ENCODE data around the gene DDX46.

DDX46 gene

GRCh38 chr5:134857401-134857800 is 98.8 kb downstream of the DDX46 start:
- H3K27ac ChIP-seq: no peak overlapping the region
- H3K4me1 ChIP-seq (ENCODE audit: low read depth, poor library complexity, severe bottlenecking): no peaks in the 10 kb centered on the region
- no peak overlapping the region for H2AFZ ChIP-seq (ENCODE audit: low read depth)
- H3K27me3 ChIP-seq (ENCODE audit: insufficient read depth, low read depth): no peaks in the 10 kb centered on the region
- H3K9ac ChIP-seq: no peak overlapping the region
- no peak for TF ChIP-seq CTCF (conservative IDR thresholded peaks at IDR 0.05; ENCODE audit: low read depth, low read length)
- peaks cover 5% of the 10 kb centered on the region; the same call in 1 of the 2 replicates for H3K36me3 ChIP-seq (ENCODE audit: insufficient read depth)
- H3K4me3 ChIP-seq (IDR thresholded peaks at IDR 0.05; ENCODE audit: insufficient read depth, low read depth, low read length): no peak overlapping the region
- no peak overlapping the region for H3K4me2 ChIP-seq
- H3K79me2 ChIP-seq (ENCODE audit: insufficient read depth, low read depth): peaks cover 4% of the 10 kb centered on the region; the same call in 1 of the 2 replicates
- H4K20me1 ChIP-seq (ENCODE audit: insufficient read depth): no peaks in the 10 kb centered on the region

GRCh38 chr5:134864707-134865106 is 106.1 kb downstream of the DDX46 start:
- no peak overlapping the region for H2AFZ ChIP-seq (ENCODE audit: low read depth)
- no peaks in the 10 kb centered on the region for H3K36me3 ChIP-seq (ENCODE audit: insufficient read depth)
- H3K9ac ChIP-seq: no peak overlapping the region
- H3K27ac ChIP-seq: no peak overlapping the region
- no peak for TF ChIP-seq CTCF (conservative IDR thresholded peaks at IDR 0.05; ENCODE audit: low read depth, low read length)
- no peaks in the 10 kb centered on the region for H3K79me2 ChIP-seq (ENCODE audit: insufficient read depth, low read depth)
- no peaks in the 10 kb centered on the region for H3K4me1 ChIP-seq (ENCODE audit: low read depth, poor library complexity, severe bottlenecking)
- H3K27me3 ChIP-seq (ENCODE audit: insufficient read depth, low read depth): no peaks in the 10 kb centered on the region
- no peak overlapping the region for H3K4me3 ChIP-seq (IDR thresholded peaks at IDR 0.05; ENCODE audit: insufficient read depth, low read depth, low read length)
- no peak overlapping the region for H3K4me2 ChIP-seq
- H4K20me1 ChIP-seq (ENCODE audit: insufficient read depth): no peaks in the 10 kb centered on the region

- Histone ChIP-seq H3K4me2 (peak overlapping the region; percentile 91), H4K20me1 (ENCODE audit: insufficient read depth) (no peaks in the 10 kb centered on the region), H3K4me1 (ENCODE audit: low read depth, poor library complexity, severe bottlenecking) (peaks cover 47% of the 10 kb centered on the region), H3K36me3 (ENCODE audit: insufficient read depth) (no peaks in the 10 kb centered on the region), H3K27me3 (ENCODE audit: insufficient read depth, low read depth) (no peaks in the 10 kb centered on the region), H3K79me2 (ENCODE audit: insufficient read depth, low read depth) (peaks cover 31% of the 10 kb centered on the region), H2AFZ (ENCODE audit: low read depth) (peak overlapping the region; percentile 100), H3K27ac (peak overlapping the region; percentile 93), H3K4me3 (IDR thresholded peaks at IDR 0.05; ENCODE audit: insufficient read depth, low read depth, low read length) (no peak overlapping the region), H3K9ac (peak overlapping the region; percentile 99)
- TF ChIP-seq CTCF (conservative IDR thresholded peaks at IDR 0.05; ENCODE audit: low read depth, low read length): no peak
These were observed 114.9 kb downstream of the DDX46 start for GRCh38 chr5:134873494-134873893.

GRCh38 chr5:134873987-134874830 is 115.6 kb downstream of the DDX46 start, which contains the start of gene TXNDC15:
Gene TXNDC15, plus strand, starts transcription at chr5:134874371. Its CDS starts 57 bp downstream, at chr5:134874428.
- no peaks in the 10 kb centered on the region for H4K20me1 ChIP-seq (ENCODE audit: insufficient read depth)
- no peaks in the 10 kb centered on the region for H3K36me3 ChIP-seq (ENCODE audit: insufficient read depth)
- H3K79me2 ChIP-seq (ENCODE audit: insufficient read depth, low read depth): peaks cover 38% of the 10 kb centered on the region
- H3K27ac ChIP-seq: peak within 1 kb of the TSS; percentile 93
- H3K27me3 ChIP-seq (ENCODE audit: insufficient read depth, low read depth): no peaks in the 10 kb centered on the region
- H2AFZ ChIP-seq (ENCODE audit: low read depth): peak within 1 kb of the TSS; percentile 100
- no peak within 1 kb of the TSS for H3K4me3 ChIP-seq (IDR thresholded peaks at IDR 0.05; ENCODE audit: insufficient read depth, low read depth, low read length)
- H3K4me2 ChIP-seq: peak within 1 kb of the TSS; percentile 91
- peak within 1 kb of the TSS; percentile 99 for H3K9ac ChIP-seq
- no peak for TF ChIP-seq CTCF (conservative IDR thresholded peaks at IDR 0.05; ENCODE audit: low read depth, low read length)
- H3K4me1 ChIP-seq (ENCODE audit: low read depth, poor library complexity, severe bottlenecking): peaks cover 54% of the 10 kb centered on the region

All from KMS-11 (cell line).